Skin of body (tissue), 2 donors: ENCODE results near the gene NTRK3. TPM values are rescaled to one million over a fixed set of nuclear protein-coding genes. Genes with fewer than 3 reads are reported as not detected.
"Not testable (repeated sequence)": the region's sequence is repeated elsewhere in the genome, so short reads cannot be mapped to it uniquely, and the experiment has no call there.

Experiments
- DNase-seq: peaks from one replicate; lab custom pipeline; 2025; lab: John Stamatoyannopoulos, UW
- total RNA-seq: library from RNA; depleted of rRNA; stranded (reverse); fragments of >200 nt; gene quantifications from one replicate; pipeline ENCODE4 v1.2.3, GENCODE V29; 2014

Gene NTRK3
- total RNA-seq, 1 donor from 2014 or later, result 7.2 TPM

DNA sequence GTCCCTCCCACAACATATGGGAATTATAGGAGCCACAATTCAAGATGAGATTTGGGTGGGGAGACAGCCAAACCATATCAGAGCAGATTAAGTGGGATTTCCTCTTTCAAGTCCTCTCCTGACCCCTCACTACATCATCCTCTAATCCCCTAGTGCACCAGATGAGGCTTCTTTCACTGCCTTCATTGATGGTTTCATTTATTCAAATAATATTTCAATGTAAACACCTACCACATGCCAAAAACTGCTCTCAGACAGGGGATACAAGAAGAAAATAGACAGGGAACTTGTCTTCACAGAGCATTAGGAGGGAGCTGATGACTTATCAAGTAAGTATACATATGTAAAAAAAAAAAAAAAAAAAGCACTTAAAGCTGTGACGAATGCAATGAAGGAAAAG is 180.2 kb downstream of the NTRK3 start:
- DNase-seq, result no peak

DNA sequence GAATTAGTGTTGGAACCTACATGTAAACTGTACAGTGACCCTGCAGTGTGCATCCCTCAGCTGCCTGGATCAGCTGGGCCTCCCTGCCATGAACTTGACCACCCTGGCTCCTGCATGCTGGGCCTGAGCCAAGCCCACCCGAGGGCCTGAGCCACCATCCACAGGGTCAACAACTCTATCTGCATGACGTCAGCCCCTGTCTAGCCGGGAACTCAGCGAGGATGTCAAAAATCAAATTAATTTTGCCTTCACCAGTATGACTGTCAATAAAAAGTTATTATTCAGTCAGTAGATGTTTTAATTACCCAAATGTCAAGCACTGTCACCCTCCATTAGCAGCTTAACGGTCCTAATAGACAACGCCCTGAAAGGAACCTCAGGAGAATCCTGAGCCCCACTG is 181.4 kb downstream of the NTRK3 start:
- no peak for DNase-seq

DNA sequence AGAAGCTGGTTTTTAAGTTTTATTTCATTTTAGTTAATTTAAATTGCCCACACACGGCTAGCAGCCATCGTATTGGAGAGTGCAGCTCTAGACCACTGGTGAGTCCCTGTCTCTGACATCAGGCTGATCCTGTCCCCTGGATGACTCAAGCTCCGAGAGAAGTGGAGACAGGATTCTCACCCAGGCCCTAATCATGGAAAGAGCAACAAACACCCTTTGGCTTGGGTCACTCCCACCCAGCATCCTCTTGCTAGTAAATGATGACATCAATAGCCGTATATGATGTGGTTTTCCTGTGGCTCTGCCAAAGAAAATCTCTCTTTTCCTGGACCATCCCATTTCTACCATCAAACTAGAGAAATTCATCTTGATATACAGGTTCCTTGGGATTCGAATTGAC is 182.2 kb downstream of the NTRK3 start:
- DNase-seq, result no peak

DNA sequence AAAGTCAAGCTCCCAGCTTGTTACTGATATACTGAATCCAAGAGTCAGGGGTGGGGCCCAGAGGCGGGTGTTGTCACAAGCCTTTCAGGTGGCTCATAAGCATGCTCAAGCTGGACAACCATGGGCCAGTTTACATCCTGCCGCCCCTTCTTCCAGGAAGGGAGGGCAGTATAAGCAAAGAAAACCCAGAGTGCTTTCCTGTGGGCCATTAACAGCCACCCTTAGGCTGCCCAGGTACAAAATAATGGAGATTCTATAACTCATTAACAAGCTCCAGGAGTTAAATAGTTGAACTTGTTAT is 183.2 kb downstream of the NTRK3 start:
- no peak for DNase-seq

DNA sequence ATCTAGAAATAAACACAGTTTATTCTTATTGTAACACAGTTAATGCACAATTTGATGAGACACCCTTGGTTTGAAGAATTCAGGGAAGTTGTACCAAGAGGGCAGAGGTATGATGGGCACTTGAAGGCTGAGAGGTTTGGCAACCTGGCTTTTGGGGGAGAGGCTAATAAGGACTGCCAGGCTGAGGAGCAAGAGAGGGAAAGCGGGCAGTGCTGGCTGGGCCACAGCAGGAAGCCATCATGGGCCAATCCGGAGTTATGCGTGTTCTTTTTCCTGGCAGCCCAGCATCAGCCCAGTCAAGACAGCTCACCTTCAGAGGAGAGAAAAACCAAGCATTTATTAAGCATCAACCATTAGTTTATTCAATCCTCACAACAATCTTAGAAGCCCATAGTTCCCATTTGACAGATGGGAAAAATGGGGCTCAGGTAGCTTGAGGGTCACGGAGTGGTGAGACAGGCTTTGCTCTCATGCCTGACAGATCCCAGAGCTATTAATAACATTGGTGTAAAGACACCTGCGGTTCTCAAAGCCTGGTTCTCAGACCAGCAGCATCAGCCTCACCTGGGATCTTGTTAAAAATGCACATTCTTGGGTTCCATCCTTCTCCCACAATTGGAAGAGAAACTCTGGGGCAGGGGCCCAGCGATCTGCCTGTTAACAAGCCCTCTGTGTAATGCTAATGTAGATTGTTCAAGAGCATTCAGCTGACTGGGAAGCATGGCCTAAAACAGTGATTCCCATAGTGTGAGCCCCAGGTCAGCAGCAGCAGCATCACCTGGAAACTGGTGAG is 183.7 kb downstream of the NTRK3 start:
- no peak for DNase-seq

DNA sequence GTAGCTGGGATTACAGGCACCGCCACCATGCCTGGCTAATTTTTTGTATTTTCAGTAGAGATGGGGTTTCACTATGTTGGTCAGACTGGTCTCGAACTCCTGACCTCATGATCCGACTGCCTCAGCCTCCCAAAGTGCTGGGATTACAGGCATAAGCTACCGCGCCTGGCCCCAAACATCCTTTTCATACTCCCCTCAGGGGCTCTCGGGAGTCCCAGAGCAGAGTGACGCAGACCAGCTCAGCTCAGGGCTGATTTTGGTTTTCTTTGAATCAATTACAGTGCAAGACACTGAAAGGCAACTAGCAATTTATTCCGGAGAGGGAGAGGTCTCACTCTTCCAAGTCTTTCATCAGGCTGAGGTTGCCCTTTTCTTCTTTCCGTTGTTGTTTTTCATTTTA is 184.4 kb downstream of the NTRK3 start:
- DNase-seq, result not testable (repeated sequence)

DNA sequence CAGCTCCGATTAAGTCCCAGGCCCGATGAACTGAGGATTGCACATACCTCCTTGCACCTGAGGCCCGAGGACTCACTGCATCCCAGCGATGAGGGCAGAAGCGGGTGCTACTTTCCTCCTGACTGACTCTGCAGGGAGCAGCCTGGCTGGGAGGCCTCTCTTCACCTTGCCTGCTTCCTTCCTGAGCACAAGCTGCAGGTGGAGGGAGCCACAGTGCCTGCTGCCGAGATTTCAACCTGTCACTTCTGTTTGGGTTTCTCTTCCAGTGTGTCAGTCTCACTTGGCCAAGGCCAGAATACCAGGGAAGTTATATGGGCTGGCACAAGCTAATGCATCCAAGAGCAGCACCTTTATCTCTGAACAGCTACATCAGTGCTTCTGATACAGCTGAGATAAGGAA is 185.4 kb downstream of the NTRK3 start:
- DNase-seq, result no peak

DNA sequence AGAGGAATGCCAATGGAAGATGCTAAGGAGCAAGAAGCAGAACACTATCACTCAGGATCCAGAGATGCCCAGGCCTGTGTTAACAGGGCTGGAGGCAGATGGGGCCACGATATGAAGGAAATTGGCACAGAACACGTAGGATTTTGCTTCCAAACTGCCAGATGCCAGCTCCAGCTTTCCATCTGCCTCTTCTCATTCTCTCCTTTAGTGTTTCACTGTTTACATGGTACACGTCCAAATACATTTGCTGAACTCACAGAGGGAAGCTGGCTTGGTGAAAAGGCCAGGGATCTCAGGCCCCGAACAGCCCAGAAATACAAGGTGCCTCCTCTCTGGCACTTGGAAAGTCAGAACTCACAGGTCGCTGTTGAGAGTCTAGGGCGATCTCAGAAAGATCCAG is 187.0 kb downstream of the NTRK3 start:
- no peak for DNase-seq

DNA sequence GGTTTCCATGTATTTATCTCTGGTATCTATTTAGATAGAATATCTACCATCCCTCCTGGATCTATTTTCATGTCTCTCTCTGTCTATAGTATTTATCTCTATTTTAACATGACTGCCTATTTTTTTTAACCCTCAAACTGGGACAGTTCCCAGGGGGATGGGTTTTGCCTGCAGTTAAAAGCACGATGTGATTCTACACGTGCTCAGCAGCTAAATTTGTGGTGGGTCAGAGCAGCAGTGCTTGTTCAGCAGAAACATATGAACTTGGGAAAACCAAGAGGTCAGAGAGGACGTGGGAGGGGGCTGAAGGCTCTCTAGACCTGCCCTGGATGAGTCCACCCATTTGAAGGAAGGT is 189.2 kb downstream of the NTRK3 start:
- no peak for DNase-seq

DNA sequence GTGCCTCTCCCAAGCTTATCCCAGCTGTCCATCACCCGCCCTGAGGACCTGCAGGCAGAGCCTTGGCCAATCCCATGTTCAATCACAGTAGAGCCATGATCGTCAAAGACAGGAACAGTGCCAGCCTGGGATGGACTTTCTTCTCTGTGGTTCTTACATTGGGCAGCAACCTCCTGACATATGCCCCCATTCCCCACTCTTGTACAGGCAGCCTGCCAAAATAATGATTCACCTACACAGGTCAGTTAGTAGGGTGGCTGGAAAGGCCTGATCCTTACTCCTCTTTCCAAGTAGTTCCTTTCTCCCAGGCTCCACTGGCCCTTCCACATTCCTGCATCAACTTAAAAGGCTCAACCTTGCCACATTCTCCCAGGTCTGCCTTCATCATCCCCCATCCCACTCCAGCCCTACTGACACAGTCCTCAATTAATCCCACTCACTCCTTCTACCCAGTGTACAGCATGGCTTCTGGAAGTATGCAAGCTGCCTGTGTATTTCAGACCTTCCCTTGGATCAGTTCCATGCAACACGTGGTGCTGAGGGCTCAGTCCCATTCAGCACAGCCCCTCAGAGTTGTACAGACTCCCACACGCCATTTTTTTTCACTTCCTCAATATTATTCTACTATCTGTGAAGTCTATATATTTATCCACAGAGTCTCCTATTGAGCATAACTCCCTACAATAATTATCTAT is 189.8 kb downstream of the NTRK3 start:
- DNase-seq, result no peak

DNA sequence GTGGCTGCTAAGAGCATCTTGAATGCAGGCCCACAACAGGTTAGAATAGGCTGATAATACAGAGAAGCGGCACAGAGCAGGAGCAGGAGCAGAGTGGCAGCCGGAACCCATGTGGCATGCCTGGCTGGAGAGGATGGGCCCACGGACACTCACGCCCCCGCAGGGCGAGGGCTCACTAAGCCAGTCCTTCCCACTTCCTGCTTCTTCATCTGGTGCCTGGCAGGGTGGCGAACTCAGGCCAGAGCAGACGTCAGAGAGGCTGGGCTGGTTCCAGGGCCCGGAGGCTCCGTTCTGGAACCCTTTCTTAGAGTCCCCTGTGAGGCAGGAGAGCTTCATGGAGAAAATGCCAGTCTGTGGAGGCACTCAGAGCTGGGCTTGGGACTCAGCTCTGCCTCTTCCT is 195.1 kb downstream of the NTRK3 start:
- DNase-seq, result no peak

DNA sequence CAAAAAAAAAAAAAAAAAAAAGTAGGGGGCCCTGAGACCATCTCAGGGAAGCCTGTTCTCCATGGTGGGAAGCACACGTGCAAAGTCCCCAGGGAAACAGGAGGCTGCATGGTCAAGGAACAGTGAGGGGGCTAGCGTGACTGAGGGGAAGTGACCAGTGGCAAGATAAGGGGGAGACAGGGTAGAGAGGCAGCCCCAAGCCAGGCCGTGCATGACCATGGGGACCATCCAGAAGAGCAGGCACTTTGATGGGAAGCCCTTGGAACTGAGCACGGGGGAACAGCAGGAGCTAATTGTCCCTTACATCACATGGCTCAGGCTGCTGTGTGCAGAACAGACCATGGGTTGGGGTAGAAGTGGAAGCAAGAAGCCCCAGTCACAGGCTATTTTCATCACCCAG is 196.2 kb downstream of the NTRK3 start:
- no peak for DNase-seq

DNA sequence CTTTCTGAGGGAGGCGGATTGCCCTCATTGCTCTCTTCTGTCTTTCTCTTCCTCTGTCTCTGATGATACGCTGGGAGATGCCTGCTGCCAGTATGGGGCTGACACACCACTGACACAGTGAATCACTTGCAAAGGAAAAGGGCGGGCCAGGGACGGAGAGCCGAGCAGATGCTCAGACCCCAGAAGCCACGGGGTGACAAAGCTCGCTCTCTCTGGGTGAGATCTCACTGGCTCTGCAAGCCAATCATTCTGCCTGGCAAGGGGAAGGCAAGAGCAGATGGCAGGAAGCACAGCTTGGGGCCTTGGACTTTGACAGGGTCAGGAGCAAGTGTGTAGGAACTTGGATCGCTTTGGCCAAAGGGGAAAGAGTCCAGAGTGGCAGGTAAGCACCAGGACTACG is 198.7 kb downstream of the NTRK3 start:
- DNase-seq, result no peak

DNA sequence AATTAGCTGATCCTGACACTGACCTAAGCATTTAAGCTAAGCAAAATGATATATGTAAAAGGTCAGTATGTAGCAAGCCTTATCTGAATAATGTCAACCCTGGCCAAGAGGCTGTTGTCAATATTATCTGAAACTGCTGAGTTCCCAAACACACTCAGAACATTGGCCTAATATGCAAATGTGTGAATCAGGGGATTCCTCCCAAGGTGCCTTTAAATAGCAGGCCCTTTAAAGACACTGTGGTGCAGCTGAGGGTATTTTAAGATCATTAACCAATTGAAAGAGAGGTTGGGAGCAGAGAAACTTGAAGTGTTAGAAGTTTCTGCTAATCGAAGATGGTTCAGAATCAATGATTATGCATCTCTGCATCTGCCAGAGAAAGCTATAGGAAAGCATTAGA is 207.0 kb downstream of the NTRK3 start:
- no peak for DNase-seq

DNA sequence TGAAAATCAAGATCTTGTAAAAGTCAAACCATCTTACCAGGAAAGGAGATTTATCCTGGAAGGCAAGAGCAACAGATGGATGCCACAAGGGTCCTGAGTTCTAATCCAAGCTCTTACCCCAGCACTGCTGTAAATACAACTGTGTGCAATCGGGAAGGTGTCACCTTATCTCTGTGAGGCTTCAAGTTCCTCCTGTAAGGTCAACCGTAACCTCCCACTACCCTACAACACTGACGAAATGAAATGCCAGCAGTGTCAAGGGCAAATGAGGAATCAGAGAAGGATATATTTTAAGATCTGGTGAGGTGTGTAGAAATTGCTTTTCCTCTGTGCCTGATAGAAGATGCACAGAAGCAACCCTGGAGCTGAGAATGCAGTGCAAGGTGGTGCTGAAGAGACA is 207.8 kb downstream of the NTRK3 start:
- DNase-seq, result no peak

DNA sequence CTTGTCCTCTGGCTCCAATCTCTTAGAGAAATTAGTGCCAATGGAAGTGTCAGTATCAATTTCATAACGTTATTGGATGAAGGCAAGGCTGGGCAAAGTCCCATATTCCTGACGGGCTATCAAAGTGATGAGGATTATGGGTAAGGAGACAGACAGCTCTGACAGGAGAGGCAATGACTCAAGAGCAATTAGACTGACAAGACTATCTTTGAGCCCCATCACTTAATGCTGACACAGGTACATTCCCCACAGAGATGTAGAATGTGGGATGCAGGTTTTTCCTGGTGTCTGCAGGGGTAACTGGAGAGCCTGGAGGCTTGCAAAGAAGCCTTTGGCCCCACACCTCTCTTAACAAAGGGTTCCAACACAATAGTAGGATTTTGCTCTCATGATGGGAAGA is 208.3 kb downstream of the NTRK3 start:
- no peak for DNase-seq

DNA sequence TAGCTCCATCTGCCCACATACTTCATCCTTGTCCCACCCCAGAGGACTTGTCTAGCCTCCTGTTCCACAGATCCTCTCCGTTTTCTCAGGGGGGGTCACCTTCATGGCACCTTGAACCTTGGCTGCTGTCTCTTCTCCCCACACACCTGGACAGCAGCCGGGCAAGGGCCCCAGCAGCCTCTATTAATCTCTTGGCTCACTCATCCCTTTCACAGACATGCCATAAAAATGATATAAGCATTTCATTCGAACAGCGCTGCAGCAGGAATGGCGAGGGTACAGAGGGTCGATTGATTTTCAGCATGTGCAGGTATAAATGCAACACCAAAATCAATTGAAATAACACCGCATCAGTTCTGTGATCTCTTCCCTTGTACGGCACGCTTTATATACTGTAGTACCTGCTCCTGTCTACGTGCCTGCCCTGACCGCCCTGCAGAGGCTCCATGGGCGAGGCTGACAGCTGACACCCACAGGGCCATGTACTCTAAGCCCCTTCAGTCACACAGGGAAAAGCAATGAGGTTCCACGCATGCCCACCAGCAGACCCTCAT is 209.9 kb downstream of the NTRK3 start:
- no peak for DNase-seq

DNA sequence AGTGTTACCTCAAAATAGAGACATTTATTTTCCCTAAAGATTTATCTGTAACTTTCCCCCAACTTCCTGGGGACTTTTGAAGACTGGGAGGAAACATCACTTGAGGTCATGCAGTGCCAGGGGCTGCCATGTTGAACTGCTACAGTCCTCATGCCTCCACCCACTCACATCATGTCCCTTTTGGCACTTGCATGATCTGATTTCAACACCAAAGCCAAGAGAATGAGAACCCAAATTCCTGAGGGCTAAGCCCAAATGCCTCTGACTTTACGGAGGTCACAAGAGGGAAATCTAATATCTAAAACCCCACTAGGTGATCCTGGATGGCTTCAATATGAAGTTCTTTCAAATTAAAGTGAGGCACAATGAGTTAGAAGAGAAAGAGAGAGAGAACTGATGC is 213.1 kb downstream of the NTRK3 start:
- no peak for DNase-seq

DNA sequence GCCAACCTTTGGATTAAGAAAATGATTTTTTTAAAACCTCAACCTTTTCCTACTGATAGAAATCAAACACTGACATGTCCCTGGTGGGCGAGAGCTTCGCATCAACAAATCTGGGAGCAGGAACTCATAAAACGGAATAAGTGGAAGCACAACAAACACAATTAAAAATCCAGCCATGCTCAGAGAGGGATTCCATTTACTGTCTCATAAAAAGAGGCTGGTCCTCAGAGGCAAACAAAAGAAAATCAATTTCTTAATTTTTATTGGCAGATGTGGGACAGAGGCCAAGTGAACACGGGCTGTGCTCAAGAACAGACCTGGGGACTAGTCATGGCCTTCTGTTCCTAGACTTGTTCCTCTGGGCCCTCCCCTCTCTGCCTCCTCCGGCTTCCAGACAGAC is 214.5 kb downstream of the NTRK3 start:
- DNase-seq, result no peak

DNA sequence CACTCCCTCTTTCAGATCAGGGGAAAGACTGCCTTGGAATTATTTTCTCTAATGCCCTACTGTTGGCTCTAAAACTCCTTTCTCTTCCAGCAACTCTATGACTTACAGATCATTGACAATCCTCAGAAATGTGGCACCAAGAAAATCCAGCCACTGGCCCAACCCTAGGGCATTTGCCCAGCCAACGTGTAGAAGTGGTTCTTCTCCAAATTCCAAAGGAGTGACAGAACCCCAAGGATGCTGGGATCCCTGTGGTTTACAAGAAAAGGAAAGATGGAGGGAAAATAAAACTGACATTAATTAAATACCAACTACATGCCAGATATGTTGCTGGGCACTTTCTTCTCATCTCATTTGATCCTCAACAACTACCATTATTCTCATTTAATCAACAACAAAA is 216.0 kb downstream of the NTRK3 start:
- no peak for DNase-seq

DNA sequence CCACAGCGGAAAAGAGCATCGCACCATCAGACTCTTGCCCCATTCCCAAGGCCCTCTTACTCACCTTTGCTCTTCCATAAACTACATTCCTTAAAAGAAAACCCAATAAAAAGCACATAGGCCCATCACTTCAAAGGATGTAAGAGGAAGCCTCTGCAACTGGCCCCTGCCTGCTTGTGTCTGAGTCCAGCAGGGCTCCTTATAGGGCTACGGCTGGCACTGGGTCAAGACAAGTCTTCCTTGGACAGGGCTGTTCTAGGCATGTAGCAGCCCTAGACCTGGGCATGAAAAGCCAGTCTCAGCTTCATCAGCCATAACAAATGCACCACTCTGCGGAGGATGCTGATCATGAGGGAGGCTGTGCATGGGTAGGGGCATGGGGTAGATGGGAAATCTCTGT is 218.3 kb downstream of the NTRK3 start:
- DNase-seq, result no peak

DNA sequence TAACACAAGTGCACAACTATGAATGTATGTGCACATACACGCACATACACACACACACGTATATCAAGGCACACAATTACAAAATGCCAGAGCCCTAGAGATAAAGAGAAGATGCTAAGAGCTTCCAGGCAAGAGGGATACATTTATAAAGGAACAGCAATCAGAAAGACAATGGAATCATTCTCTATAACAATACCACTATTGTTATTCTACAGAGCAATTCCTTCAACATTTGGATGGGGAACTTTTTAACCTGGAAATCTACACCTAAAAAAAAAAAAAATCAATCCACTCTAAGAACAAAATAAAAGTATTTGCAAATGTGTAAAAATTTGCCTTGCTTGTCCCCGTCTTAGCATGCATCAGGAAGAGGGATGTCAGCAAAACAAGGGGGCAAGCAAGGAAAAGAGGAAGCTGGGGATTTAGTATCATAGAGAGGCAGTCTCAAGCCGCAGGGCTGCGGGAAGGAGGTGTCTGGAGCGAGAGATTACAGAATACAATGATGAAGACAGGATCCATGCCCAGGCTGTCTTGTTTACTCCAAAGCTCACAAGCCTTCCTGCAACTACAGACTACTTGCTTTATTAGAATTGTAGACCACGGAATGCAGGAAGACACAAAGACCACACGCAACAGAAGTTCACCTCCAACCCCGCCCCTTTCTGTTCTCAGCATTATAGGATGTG is 220.2 kb downstream of the NTRK3 start:
- no peak for DNase-seq

DNA sequence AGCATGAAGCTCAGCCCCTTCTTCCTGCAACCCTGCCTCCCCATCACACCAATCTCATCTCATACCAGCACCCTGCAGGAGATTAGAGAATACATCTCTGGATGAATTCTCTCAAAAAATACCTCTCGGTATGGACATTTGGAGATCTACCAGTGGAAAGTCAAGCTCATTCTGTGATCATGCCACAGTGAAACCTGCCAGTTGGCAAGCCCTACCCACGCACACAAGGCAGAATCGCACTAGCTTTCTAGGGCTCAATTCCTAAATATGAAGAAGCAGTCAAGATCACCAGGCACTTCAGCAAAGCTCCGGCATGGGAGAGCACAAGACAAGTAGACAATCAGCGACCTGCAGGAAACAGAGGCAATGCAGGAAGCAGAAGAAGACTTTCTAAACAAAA is 221.2 kb downstream of the NTRK3 start:
- no peak for DNase-seq
